PC-3 (cell line): ENCODE results near the gene ACTN4. TPM values are rescaled to one million over a fixed set of nuclear protein-coding genes. Genes with fewer than 3 reads are reported as not detected.
A peak's percentile ranks its signal among the peaks of the same experiment; 100 is the strongest.

Experiments used
- ATAC-seq: fragments of 200-7000 bp; cut with Tn5 transposase; 2 replicates; pipeline ENCODE4 v1.9.1; 2020; ENCODE audit warnings: mild to moderate bottlenecking, moderate library complexity
- BruUV-seq: library from RNA; stranded (reverse); fragments of 400-500 nt; replicated peaks from 2 replicates; lab custom pipeline; 2021; lab: Mats Ljungman, UMichigan
- CTCF ChIA-PET: fragments of 300-600 bp; sonication (Branson Sonifier 250); formaldehyde crosslinking; loops from one replicate; lab custom pipeline; 2022; ENCODE audit warnings: antibody characterized with exemption; lab: Charles Lee
- POLR2A ChIA-PET: fragments of 300-600 bp; sonication (Branson Sonifier 250); formaldehyde crosslinking; loops from one replicate; lab custom pipeline; 2022; ENCODE audit warnings: antibody characterized with exemption; ENCODE audit not compliant: unreplicated experiment; lab: Charles Lee
- DNase-seq: peaks from one replicate; pipeline ENCODE4 v3.0.0-alpha.2; 2015
- H2AFZ ChIP-seq: fragments of 300-600 bp; sonication (generic); 2 replicates; pipeline ENCODE4 v1.6.0; 2016; ENCODE audit warnings: antibody characterized with exemption, low read length
- H3F3A ChIP-seq: fragments of 300-600 bp; sonication (generic); one replicate; pipeline ENCODE4 v1.6.0; 2017; ENCODE audit warnings: antibody characterized with exemption, low read length, control low read depth, mild to moderate bottlenecking; ENCODE audit not compliant: unreplicated experiment
- H3K27ac ChIP-seq: fragments of 300-600 bp; sonication (generic); 2 replicates; pipeline ENCODE4 v1.5.1; 2016; ENCODE audit warnings: mild to moderate bottlenecking, low read length
- H3K27me3 ChIP-seq: fragments of 300-600 bp; sonication (generic); 2 replicates; pipeline ENCODE4 v1.6.1; 2016; ENCODE audit warnings: low read length, mixed read lengths
- H3K36me3 ChIP-seq: fragments of 300-600 bp; sonication (generic); 2 replicates; pipeline ENCODE4 v1.6.1; 2016; ENCODE audit warnings: low read depth, mixed run types, low read length, mixed read lengths
- H3K4me1 ChIP-seq: fragments of 300-600 bp; sonication (generic); 2 replicates; pipeline ENCODE4 v1.5.1; 2016; ENCODE audit warnings: low read length; ENCODE audit not compliant: insufficient read depth
- H3K4me2 ChIP-seq: fragments of 300-600 bp; sonication (generic); 2 replicates; pipeline ENCODE4 v1.6.0; 2016; ENCODE audit warnings: low read length
- H3K4me3 ChIP-seq: fragments of 300-600 bp; sonication (generic); 2 replicates; pipeline ENCODE4 v1.5.1; 2016; ENCODE audit warnings: mild to moderate bottlenecking, low read length, mixed read lengths
- H3K79me2 ChIP-seq: fragments of 300-600 bp; sonication (generic); 2 replicates; pipeline ENCODE4 v1.6.1; 2017; ENCODE audit warnings: low read length, mixed read lengths
- H3K9ac ChIP-seq: fragments of 300-600 bp; sonication (generic); 2 replicates; pipeline ENCODE4 v1.6.0; 2016; ENCODE audit warnings: mild to moderate bottlenecking, low read length
- H3K9me2 ChIP-seq: fragments of 300-600 bp; sonication (generic); replicated peaks from 2 replicates; pipeline ENCODE4 v1.6.1; 2016; ENCODE audit warnings: mixed run types, low read length, mixed read lengths
- H3K9me3 ChIP-seq: fragments of 300-600 bp; sonication (generic); 2 replicates; pipeline ENCODE4 v1.6.1; 2016; ENCODE audit warnings: low read length, mixed read lengths
- H4K20me1 ChIP-seq: fragments of 300-600 bp; sonication (generic); 2 replicates; pipeline ENCODE4 v1.6.1; 2016; ENCODE audit warnings: low read length, mixed read lengths
- CTCF ChIP-seq: fragments of 300-600 bp; sonication (generic); conservative IDR thresholded peaks from 2 replicates; pipeline ENCODE4 v1.5.1; 2017; ENCODE audit warnings: antibody characterized with exemption, low read depth, mild to moderate bottlenecking, low read length
- EZH2 ChIP-seq: fragments of 300-600 bp; sonication (generic); IDR thresholded peaks from one replicate; pipeline ENCODE4 v1.6.1; 2017; ENCODE audit warnings: antibody characterized with exemption, mild to moderate bottlenecking, low read length; ENCODE audit not compliant: unreplicated experiment
- EZH2phosphoT487 ChIP-seq: fragments of 300-600 bp; sonication (generic); IDR thresholded peaks from 2 replicates; pipeline ENCODE4 v1.6.1; 2018; ENCODE audit warnings: mild to moderate bottlenecking, antibody characterized with exemption, low read length, borderline replicate concordance
- intact Hi-C: fragments of 100-400 bp; cut with micrococcal nuclease; formaldehyde crosslinking; loops from 2 replicates; pipeline ENCODE4 v1.9.0; 2023
- total RNA-seq: library from RNA; depleted of rRNA; stranded (reverse); fragments of >200 nt; gene quantifications from 2 replicates; pipeline ENCODE4 v1.2.3, GENCODE V29; 2014

Gene ACTN4
- total RNA-seq, 1 experiment from 2014 or later: 397 TPM

- Histone ChIP-seq H3K9me2 (no peaks in the 10 kb centered on the region), H2AFZ (no peak overlapping the region), H3K27me3 (no peaks in the 10 kb centered on the region), H3K27ac (no peak overlapping the region), H3K79me2 (no peaks in the 10 kb centered on the region), H3K9ac (no peak overlapping the region), H3K4me1 (no peaks in the 10 kb centered on the region), H3K36me3 (peaks cover 53% of the 10 kb centered on the region), H3K4me3 (no peak overlapping the region), H4K20me1 (no peaks in the 10 kb centered on the region), H3F3A (no peaks in the 10 kb centered on the region), H3K4me2 (no peak overlapping the region), H3K9me3 (no peaks in the 10 kb centered on the region)
- TF ChIP-seq EZH2 (no peak), CTCF (no peak), EZH2phosphoT487 (no peak)
- TSS peak; percentile 39 for BruUV-seq
- ChIA-PET POLR2A (interaction anchor here (0.6 kb wide), 1 partner anchor 42 kb away, joined by 3 read pairs; no protein-coding TSS in a partner anchor), CTCF (no interaction called here)
- intact Hi-C loops: no loop called here
- DNase-seq (no peak), ATAC-seq (no peak)
Measured at GRCh38 chr19:38723990-38724854, 76.8 kb downstream of the ACTN4 start.

DNA sequence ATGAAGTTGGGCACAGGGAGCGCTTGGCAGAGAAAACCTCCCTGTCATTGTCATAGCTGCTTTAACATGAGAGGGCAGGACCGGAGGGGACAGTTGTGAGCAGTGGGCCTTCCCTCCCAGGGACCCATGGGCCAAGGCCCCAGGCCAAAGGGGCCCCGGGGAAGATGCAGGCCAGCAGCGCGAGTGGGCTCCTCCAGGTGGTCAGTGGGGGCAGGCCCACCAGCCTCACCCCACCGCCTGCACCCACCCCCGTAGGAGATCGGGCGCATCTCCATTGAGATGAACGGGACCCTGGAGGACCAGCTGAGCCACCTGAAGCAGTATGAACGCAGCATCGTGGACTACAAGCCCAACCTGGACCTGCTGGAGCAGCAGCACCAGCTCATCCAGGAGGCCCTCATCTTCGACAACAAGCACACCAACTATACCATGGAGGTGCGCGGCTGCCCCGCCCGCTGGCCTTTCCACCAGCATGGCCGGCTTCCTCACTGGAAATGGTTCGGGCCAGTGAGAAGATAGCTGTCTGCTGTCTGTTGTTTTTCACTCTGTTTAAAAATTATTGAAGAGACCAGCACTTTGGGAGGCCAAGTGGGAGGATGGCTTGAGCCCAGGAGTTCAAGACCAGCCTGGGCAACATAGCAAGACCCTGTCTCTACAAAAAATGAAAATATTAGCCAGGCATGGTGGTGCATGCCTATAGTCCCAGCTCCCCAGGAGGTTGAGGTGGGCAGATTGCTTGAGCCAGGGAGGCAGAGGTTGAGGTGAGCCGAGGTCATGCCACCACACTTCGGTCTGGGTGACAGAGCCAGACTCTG lies 78.2 kb downstream of the ACTN4 start:
- POLR2A ChIA-PET: interaction anchor here (0.6 kb wide), 1 partner anchor 500 kb away, joined by 3 read pairs; no protein-coding TSS in a partner anchor
- TF ChIP-seq EZH2 (no peak), CTCF (no peak), EZH2phosphoT487 (no peak)
- no TSS peak for BruUV-seq

More for the DNA sequence above, 78.2 kb downstream of the ACTN4 start:
- Histone ChIP-seq H3K4me1 (no peaks in the 10 kb centered on the region), H3K4me2 (no peak overlapping the region), H2AFZ (no peak overlapping the region), H3K9me3 (no peaks in the 10 kb centered on the region), H3F3A (no peaks in the 10 kb centered on the region), H3K4me3 (no peak overlapping the region), H3K27ac (no peak overlapping the region), H3K9ac (no peak overlapping the region), H3K36me3 (peaks cover 52% of the 10 kb centered on the region), H3K79me2 (no peaks in the 10 kb centered on the region), H4K20me1 (no peaks in the 10 kb centered on the region), H3K9me2 (no peaks in the 10 kb centered on the region), H3K27me3 (no peaks in the 10 kb centered on the region)
- intact Hi-C loops: no loop called here
- CTCF ChIA-PET: no interaction called here
- DNase-seq: no peak
- no peak for ATAC-seq
